Fibroblast of skin of right biceps (primary cell): ENCODE results near the gene TNPO2.
"Not testable (repeated sequence)": the region's sequence is repeated elsewhere in the genome, so short reads cannot be mapped to it uniquely, and the experiment has no call there.

Experiments used
- DNase-seq: peaks from one replicate; pipeline ENCODE4 v3.0.0-alpha.2; 2013

The TNPO2 gene

DNA sequence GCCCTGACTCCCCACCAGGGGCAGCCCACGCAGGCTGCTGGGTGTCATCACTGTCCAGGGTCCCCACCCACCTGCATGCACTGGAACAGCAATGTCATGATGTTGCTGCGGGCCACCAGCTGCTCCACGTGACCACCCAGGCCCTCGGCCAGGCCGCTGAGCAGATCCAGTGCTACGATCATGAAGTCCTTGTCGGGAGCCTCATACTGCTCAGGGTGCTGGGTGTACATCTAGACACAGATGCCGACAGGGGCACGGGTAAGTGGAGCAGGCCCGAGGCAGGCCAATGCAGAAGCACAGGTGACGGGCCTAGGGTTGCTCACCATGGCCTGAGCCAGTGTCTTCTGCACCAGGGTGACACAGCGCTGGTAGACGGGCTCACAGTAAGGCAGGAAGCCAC is 18.6 kb downstream of the TNPO2 start:
- DNase-seq = no peak

DNA sequence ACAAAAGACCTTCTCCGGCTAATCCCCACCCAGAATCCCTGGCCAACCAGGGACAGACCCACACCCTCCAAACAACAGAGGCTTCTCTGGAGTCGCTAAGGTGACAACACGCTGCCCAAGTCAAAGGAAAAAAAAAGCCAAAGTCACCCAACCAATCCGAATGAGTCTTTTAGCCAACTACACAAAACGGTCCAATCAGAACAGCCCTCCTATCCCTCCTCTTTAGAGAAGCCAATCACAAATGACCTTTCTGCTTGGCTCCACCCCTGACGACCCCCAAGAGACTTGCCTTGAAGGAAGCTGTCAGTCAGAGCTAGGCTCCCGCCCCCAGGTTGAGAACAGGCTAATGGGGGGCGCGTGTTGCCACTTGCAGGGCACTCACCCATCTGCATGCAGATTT is 20.7 kb downstream of the TNPO2 start:
- peak; percentile 58 for DNase-seq

DNA sequence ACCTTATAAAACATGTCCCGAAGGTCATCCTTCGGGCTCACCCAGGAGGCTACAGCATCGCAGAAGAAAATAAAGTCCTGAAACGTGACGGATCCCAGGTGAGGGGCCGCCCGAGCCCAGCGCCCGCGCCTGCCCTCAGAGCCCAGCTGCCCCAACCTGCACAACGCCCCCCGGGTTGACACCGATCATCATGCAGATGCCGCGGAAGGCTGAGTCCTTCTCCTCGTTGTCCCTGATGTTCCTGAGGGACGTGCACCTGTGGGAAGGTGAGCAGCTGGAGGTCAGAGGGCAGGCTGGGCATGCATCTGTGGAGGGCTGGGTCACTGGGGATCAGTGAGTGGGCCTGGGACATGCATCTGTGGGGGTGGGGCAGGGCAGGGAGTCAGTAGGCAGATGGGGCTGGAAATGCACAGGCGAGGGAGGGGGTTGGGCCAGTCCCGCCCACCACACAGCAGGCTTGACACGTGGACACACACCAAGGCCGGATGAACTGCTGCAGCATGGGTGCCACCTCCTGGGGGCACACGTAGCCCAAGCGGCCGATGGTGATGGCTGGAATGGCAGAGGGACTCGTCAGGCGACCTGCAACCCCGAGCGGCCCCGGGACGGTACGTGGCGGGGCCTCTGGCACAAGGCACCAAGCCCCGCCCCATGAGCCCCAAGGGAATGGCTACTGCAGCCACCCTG is 22.0 kb downstream of the TNPO2 start:
- no peak for DNase-seq

DNA sequence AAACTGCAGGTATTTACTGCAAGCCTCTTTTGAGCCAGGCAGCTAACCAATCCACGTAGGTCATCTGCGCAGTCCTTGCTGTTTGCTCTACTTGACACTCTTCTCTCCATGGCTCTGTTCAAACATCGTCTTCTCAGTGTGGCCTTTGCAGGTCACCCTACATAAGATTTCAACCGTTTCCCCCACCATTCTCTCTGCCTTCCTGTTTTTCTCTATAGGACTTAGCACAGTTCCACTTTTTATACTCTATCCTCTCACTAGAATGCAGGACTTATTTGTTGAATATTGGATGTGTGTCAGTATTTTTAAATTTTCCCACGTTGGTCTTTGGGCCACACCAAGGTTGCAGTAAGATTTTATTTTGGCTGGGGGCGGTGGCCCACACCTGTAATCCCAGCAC is 25.6 kb downstream of the TNPO2 start:
- DNase-seq = no peak

DNA sequence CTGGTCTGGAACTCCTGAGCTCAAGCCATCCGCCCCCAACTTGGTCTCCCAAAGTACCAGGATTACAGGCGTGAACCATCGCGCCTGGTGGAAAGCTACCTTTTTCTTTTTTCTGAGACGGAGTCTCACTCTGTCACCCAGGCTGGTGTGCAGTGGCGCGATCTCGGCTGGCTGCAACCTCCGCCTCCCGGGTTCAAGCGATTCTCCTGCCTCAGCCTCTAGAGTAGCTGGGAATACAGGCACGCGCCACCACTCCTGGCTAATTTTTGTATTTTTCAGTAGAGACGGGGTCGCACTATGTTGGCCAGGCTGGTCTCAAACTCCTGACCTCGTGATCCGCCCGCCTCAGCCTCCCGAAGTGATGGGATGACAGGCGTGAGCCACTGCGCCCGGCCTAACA is 26.3 kb downstream of the TNPO2 start:
- DNase-seq = not testable (repeated sequence)

DNA sequence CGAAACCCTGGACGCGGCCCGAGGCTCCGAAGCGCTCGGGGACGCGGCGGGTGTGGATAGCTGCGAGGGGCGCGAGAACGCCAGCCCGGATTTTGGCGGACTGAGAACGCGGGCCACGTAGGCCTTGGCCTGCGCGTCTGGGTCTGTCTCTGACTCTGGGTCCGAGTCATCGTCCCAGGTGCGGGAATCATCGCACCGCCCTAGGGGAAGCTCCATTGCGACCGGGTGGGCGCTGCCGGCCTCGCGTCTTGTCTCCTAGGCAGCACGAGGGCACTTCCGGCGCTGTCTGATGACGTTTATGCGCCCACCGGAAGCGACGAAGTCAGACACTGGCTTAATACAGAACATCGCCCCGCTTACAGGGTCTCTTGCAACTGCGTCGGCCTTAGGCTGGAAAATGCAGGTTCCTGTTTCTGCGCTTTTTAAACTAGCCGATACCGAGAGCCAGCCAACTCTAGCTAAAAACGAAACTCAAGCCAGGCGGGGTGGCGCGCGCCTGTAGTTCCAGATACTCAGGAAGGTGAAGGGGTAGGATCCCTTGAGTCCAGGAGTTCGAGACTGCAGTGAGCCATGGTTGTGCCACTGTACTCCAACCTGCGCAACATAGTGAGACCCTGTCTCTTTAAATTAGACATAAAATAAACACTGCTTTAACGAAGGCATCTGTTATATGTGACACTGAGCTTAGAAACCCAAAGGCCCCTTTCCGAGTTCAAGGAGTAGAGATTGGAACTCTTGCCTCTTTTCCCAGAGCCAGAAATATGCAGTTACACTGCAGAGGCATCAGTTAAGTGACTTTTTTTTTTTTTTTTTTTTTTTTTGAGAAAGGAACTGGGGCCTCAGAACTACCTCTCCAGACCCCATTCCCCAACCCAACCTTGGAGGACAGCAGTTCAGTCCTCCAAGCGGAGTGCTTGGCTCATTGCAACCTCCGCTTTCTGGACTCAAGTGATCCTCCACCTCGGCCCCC is 27.1 kb downstream of the TNPO2 start, which contains the start of gene FBXW9:
Gene FBXW9 (minus strand): TSS at position 266 of the 970 bp plus-strand sequence. CDS start 50 bp downstream, at position 216.
- peak; percentile 96 for DNase-seq

DNA sequence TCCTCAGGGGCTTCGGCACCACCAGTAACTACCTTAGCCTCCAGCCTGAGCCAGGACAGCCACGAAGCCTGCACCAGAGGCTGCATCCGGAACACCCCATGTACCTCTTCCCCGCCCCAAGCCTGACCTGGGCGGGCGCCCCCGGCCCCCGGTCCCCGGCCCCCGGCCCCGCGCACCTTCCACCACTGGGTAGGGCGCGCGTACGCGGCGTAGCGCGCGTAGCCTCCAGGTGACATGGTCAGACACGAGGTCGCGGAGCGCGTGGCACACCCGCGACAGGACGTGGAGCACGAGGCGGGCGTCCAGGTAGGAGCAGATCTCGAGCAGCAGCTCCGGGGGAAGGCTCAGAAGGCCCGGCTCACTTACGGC is 27.8 kb downstream of the TNPO2 start:
- DNase-seq = no peak

DNA sequence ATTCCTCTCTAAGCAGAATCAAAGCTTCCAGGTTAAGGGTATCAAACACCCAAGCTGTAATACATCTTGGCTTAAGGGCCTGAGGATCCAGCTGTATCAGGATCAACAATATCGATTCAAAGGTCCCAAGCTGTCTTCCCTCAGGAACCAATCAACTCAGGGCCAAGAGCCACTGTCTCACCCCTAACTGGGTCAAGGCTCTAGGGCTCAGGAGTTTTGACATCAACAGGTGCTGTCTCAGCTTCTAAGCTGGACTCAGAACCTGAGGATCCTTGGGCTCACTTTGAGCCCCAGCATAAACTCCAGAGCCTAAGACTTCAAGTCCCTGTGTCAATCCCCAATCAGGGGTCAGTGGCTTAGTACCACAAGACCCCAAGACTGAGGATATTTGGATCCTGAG is 28.2 kb downstream of the TNPO2 start:
- no peak for DNase-seq

DNA sequence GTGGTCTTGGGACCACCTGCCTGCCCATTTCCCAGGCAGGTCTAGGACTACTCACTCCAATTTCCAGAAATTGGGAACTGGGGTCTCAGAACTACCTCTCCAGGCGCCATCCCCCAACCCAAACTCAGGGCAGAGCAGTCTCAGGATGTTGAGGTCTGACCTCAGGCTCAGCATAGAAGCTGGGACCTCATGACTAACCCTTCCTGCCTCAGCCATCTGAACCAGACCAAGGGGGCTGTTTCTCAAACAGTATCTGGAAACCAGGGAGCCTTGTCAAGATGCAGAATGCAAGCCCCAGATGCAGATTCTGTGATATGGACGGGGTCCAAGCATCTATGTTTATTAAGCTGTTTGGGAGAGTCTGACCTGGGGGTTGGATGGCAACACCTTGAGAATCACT is 28.6 kb downstream of the TNPO2 start:
- no peak for DNase-seq

DNA sequence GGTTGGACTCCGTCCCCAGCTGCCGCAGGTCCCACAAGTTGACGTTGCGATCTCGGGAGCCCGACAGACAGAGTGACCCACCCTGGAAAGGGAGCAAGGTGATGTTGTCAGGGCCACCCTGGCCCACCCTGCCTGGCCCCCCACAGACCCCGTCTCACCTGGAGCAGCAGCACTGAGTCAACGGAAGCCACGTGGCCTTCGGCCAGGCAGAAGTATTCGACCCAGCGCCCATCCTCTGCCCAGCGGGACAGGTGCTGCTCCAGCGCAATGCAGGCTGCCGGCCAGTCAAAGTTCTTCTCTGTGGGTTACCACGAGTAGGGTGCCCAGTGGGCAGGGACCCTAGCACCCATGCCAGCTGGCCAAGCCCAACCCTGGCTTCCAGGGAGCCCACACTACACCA is 29.1 kb downstream of the TNPO2 start:
- no peak for DNase-seq

DNA sequence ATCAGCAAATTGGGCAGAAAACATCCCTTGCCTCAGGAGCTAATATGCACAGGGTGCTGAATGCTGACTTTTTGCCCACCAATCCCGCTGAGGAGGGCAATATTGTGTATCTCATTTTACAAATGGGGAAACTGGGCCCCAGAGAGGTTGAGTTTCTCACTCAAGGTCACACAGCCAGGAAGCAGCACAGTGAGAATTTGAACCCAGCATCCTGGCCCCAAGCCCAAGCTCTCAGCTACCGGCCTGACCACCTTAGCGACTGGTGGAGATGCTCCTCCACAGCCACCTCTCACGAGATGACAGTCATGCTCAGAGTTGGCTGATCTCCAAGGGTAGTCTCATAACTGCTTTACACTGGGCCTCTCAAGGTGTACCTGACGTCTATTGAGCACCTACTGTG is 30.8 kb downstream of the TNPO2 start:
- no peak for DNase-seq

DNA sequence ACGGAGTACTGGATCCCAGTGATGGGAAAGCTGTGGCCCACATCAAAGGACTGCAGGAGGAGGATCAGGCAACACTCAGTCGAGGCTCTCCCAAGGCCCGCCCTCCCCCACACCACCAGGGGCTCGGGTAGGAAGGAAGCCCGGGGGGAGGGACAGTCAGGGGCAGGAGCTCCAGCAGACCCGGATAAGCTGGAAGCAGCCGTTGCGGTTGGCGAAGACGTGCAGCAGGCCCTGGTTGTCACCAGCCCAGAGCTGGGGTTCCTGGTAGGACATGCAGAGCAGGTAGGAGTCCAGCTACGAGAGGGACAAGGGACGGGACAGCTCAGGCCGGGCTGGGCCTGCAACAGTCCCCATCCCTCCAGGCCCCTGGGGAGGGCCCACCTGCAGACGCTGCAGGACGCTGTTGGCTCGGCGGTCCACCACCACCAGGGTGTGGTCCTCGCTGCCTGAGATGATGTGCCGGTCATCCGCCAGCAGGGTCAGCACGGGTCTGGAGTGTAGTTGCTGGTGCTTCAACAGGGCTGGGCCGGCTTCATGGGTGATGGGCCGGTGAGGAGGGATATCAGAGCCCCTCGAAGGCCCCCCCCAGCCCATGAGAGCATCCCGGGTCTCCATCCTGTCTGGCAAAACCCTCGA is 34.0 kb downstream of the TNPO2 start:
- DNase-seq = no peak

DNA sequence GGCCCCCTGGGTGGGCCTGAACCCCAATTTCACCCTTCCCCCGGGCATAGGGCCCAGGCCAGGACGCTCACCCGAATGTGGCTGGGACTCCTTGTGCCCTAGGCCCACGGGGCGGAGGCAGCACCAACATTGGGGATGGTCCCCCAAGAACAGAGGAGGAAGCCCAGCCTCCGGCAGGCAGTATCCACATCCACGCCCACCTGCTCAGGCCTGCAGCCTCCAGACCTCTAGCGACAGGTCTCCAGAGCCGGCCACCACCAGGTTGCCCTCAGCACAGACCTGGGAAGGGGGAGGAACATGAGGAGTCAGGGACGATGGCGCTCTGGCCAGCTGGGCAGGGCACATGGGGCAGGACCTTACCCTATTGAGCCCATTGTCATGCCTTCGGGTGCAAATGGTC is 34.7 kb downstream of the TNPO2 start:
- DNase-seq = no peak

DNA sequence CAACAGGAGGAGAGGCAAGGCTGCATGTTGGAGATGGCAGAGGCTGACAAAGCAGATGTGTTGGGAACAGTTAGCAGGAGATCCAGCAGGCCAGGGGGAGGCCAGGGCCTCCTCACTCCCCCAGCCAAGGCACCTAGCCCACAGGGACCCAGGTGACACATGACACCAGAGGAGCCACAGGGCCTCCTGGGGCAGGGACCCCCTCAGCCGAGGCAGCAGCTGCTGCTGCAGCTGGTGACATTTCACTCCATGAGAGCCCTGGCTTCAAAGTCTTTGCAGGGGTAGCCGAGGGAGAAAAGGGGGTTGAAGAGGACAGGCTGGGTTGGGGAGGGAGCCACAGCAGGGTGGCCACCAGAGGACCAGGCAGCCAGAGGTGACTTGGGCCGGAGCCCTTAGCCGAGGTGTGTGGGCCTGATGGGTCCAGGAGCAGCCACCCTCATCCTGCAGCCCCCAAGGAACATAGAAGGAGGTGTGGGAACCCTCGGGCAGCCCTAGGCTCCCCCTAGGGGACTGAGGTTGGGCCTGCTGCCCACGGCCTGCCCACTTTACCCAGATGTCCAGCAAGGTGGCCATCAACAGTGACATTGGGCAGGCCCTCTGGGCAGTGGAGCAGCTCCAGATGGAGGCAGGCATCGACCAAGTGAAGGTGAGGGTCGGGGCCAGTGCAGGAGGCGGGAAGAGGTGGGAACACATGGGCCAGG is 36.1 kb downstream of the TNPO2 start, which contains the start of gene GNG14:
Gene GNG14 (plus strand): TSS at position 503 of the 701 bp plus-strand sequence. CDS start 51 bp downstream, at position 554.
- no peak for DNase-seq

DNA sequence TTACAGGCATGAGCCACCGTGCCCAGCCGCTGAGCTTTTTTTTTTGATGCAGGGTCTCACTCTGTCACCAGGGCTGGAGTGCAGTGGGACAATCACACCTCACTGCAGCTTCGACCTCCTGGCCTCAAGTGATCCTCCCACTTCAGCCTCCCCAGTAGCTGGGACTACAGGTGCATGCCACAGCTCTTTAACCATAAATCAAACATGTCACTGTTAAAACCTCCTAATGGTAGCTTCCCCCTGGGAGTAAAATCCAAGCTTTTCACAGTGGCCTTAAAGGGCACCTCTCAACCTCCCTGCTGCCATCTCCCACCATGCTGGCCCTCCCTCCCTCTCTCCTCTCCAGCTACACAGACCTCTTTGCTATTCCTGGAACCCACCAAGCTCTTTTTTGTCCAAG is 37.9 kb downstream of the TNPO2 start:
- no peak for DNase-seq

DNA sequence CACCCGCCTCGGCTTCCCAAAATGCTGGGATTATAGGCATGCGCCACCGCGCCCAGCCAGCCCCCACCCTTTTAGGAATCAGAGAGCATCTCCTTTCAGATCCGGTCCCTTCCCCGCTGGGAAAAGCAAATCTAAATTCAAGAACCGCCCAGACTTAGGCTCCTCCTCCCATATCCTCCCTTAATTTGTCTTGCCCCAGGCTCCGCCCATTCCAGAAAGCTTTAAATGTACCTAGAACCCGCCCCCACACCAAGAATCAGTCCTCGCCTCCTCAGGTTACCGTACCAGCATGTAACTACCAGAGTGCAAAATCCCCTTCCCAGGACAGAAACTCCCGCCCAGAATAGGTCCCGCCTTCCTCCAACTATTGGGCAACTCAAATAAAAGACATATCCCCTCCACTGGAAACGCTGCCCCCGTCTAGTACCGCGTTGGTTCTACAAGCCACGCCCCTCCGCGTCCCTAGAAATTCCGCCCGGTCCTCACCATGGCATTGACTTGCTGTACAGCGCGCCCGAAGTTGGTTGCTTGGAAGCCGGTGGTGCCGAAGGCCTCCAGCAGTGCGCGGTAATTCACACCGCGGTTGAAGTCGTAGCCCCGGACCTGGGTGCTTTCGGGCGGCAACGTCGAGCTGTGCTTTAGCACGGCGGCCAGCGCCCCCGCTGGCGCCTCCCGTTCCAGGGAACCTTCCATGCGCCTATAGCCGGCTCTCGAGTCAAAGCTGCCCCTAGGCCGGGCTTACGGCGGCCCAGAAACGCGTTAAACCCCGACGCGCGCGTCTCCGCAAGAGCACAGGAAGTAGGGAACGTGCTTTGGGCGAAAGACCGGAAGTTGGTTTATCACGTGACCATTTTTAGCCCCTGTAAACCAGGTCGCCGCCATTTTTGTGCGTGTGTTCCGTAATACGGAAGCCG is 42.4 kb downstream of the TNPO2 start, which contains the start of gene DHPS:
Gene DHPS (minus strand): TSS at position 807 of the 914 bp plus-strand sequence. CDS start 114 bp downstream, at position 693.
- peak; percentile 99 for DNase-seq

DNA sequence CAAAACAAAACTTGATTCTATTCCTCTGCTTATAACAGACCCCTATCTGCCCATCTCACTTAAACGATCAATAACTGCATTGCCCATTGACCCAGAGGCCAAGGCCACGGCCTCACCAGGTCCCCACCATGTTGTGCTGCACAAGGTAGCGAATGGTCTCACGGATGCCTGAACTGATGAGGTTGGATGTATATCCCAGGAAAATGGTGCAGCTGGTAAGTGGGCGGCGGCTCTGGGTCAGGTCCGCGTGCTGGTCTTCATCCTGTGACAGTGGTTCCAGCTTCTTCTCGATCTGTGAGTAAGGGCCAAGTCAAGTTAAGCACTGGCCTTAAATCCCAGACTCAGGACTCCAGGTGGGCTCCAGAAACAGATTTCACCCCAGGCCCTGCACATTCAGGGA is 43.7 kb downstream of the TNPO2 start:
- no peak for DNase-seq

DNA sequence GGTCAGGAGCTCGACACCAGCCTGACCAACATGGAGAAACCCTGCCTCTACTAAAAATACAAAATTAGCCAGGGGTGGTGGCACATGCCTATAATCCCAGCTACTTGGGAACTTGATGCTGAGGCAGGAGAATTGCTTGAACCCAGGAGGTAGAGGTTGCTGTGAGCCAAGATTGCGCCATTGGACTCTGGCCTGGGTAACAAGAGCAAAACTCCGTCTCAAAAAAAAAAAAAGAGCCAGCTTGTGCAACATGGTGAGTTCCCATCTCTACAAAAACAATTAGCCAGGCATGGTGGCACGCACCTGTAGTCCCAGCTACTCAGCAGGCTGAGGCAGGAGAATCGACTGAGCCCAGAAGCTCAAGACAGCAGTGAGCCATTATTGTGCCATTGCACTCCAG is 45.7 kb downstream of the TNPO2 start:
- not testable (repeated sequence) for DNase-seq

DNA sequence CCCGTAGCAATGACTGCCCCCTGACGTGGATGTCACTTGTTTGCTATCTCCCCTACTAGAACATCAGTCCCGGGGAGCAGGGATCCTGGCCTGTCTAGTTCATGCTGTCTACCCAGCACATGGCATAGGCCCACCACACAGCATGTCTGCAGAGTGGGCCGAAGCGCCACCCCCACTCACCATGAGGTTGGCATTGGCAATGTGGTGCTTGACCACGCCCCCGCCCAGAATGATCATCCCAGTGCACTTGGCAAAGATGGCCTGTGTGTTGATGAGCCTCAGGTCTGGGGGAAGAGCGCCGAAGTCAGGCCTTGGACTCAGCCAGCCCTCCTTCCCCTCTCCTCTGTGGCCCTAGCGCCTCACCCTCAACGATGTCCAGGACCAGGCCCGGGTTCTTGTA is 46.8 kb downstream of the TNPO2 start:
- DNase-seq = no peak

DNA sequence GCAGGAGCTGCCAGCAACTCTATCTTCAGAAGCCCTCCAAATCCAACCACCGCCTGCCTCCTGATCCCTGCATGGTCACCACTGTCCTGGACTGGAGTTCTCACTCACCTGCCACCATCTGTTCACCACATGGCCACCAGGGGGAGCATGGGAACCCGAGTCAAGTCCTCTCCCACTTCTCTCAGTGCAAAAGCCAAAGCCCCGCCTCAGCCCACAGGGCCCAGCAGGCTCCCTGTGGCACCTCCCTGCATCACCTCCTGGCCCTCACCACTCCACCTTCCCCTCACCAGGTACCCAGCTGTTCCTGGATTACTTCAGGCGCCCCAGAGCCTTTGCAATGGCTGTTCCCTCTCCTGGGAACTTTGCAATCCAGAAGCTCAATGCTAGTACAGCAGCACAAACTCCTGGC is 47.3 kb downstream of the TNPO2 start:
- DNase-seq = peak; percentile 71

DNA sequence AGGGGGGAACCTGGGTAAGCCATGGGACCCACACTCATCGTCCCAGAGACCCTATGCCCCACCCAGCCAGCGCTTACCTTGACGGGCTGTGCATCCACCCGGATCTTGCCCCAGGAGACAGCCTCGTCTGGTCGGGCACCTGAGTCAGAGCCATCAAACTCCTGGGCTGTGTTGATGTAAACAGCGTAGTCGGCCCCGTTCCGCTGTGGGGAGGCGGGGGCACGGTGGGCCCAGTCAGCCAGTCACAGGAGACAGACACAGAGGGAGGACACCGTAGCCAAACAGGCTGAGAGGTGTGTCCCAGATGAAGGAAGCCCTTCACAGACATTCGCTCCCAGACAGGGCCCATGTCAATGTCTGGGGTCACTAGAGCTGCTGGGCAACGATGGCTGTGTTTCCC is 47.8 kb downstream of the TNPO2 start:
- DNase-seq = no peak

DNA sequence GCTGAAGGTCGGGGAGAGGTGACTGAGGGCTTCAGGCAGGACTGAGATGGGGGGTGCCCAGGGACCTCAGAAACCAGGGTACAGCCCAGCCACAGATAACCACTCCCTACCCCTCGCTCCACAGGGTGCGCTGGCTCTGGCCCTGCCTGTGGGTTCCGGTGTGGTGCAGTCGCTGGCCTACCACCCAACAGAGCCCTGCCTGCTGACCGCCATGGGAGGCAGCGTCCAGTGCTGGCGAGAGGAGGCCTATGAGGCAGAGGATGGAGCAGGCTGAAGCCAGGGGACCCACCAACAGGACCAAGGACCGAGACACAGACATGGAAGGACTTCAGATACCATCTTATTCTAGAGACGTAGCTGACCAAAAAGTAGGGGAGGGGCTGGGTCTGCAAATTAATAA is 48.3 kb downstream of the TNPO2 start:
- DNase-seq = no peak
